GM10266 (cell line): ENCODE data around the gene ZDHHC24.

Experiments
- DNase-seq: peaks from one replicate; pipeline ENCODE4 v3.0.0; 2012; ENCODE audit errors: extremely low spot score
- TF ChIP-seq, protein P1 (sequence below): IDR thresholded peaks from 2 replicates; pipeline ENCODE4 v1.5.1; 2012; ENCODE audit warnings: mild to moderate bottlenecking, low read depth; ENCODE audit not compliant: control insufficient read depth, insufficient read depth; ENCODE audit errors: missing control alignments

ZDHHC24 gene

DNA sequence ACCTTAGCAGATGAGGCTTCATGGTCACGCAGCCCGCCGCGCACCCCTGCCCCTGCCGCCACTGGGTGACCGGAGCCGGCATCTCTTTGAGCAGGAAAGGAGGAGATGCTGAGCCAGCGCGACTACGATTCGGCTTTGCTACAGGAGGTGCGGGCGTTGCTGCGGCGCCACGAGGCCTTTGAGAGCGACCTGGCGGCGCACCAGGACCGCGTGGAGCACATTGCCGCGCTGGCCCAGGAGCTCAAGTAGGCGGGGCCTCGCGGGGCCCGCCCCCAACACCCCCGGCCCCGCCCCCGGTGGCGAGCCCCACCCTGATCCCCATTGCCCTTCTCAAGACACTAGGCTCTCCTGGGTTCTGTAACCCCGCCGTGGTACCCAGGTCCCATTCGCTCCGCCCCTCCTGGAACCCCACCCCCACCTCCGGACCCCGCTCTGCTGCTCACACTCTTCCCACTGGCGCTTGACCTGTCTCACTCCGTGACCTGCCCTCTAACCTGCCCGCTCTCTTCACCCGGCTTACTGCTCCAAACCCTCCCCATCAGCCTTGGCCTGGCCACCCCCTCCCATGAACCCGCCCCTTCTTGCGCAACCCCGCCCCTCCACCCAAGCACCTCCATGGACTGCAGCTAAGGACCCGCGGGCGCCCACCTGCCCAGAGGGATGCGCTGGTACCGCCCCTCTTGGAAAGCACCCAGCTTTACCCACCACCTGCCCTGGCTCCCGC is 13.5 kb upstream of the ZDHHC24 start:
- TF ChIP-seq, protein P1, sequence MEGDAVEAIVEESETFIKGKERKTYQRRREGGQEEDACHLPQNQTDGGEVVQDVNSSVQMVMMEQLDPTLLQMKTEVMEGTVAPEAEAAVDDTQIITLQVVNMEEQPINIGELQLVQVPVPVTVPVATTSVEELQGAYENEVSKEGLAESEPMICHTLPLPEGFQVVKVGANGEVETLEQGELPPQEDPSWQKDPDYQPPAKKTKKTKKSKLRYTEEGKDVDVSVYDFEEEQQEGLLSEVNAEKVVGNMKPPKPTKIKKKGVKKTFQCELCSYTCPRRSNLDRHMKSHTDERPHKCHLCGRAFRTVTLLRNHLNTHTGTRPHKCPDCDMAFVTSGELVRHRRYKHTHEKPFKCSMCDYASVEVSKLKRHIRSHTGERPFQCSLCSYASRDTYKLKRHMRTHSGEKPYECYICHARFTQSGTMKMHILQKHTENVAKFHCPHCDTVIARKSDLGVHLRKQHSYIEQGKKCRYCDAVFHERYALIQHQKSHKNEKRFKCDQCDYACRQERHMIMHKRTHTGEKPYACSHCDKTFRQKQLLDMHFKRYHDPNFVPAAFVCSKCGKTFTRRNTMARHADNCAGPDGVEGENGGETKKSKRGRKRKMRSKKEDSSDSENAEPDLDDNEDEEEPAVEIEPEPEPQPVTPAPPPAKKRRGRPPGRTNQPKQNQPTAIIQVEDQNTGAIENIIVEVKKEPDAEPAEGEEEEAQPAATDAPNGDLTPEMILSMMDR: no peak
- peak; percentile 45 for DNase-seq

GRCh38 chr11:66557733-66558326 is 12.0 kb upstream of the ZDHHC24 start:
- no peak for DNase-seq
- TF ChIP-seq, protein P1: no peak

GRCh38 chr11:66556086-66556485 is 10.2 kb upstream of the ZDHHC24 start:
- DNase-seq: no peak
- TF ChIP-seq, protein P1: no peak

DNA sequence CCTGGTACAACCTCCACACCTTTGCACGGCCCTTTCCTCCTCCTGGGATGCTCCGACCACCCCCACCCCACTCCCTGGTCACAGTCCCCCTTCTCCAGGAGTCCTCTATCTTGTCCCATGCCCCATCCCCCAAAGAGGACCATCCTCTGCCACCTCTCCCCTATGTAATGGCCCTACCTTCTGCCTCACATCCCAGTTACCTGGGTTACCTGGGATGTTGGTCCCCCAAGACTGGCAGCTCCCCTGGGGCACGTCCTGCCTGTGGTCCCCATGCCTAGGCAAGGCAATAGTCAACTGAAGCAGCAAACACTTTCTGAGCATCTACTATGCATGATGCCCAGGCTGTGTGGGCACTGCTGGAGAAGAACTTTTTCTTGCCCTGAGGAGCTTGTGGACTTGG is 9.6 kb upstream of the ZDHHC24 start:
- TF ChIP-seq, protein P1: no peak
- no peak for DNase-seq

DNA sequence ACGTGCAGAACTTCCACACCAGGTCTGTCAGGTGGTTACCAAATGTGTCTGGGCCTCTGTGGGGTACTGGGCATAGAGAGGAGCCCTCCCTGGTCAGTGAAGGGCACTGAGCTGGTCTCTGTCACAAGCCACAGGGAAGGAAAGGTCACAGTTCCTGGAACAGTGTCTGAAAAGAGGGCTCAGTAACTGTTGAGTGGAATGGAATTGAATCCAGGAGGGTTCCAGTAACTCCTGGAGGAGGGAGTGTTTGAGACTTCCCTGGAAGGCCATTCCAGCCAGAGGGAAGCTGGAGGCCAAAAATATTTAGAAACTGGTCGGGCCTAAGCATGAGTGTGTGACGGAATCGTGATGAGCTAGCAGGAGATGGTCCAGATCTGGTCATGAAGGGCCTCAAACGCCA is 8.8 kb upstream of the ZDHHC24 start:
- TF ChIP-seq, protein P1: no peak
- DNase-seq: no peak

DNA sequence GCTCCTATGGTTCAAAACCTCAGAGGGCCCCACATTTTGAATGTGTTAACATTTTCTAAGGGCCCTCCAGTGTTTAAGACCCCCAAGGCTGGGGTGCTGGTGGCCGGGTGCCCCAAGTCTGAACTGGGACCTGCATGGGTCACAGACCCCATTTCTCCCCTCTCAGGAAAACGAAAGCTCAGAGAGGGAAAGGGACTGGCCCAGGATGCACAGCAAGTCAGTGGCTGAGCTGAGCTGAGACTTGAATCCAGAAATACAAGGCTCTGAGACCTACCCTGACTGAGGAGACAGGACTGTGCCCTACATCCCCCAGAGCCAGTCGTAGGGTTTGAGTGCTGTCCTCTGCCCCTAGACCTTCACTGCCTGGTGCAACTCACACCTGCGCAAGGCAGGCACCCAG is 5.0 kb upstream of the ZDHHC24 start:
- TF ChIP-seq, protein P1: no peak
- DNase-seq: no peak

GRCh38 chr11:66549696-66550095 is 3.8 kb upstream of the ZDHHC24 start:
- DNase-seq: no peak
- TF ChIP-seq, protein P1: no peak
